ENCODE data around the gene MAN1A2.
"Not testable (repeated sequence)": the region's sequence is repeated elsewhere in the genome, so short reads cannot be mapped to it uniquely, and the experiment has no call there.

Gene MAN1A2

GRCh38 chr1:117367046-117368025 is at the start of gene MAN1A2:
Gene MAN1A2, plus strand, starts transcription at chr1:117367449. Its CDS starts 735 bp downstream, at chr1:117368184.
- peak within 1 kb of the TSS; percentile 95 for H3K27ac ChIP-seq
- TF ChIP-seq CTCF (IDR thresholded peaks at IDR 0.05) (no peak), ZFX (IDR thresholded peaks at IDR 0.05; ENCODE audit: borderline replicate concordance) (no peak)

- H3K27ac ChIP-seq = no peak overlapping the region
- no peak for TF ChIP-seq ZFX (IDR thresholded peaks at IDR 0.05; ENCODE audit: borderline replicate concordance)
- no peak for TF ChIP-seq CTCF (IDR thresholded peaks at IDR 0.05)
These were observed 49.2 kb upstream of the MAN1A2 start for GRCh38 chr1:117318011-117318410.

GRCh38 chr1:117318426-117318825 is 48.8 kb upstream of the MAN1A2 start:
- H3K27ac ChIP-seq = no peak overlapping the region
- no peak for TF ChIP-seq ZFX (IDR thresholded peaks at IDR 0.05; ENCODE audit: borderline replicate concordance)
- TF ChIP-seq CTCF (IDR thresholded peaks at IDR 0.05) = no peak

GRCh38 chr1:117320515-117320914 is 46.7 kb upstream of the MAN1A2 start:
- no peak overlapping the region for H3K27ac ChIP-seq
- TF ChIP-seq ZFX (IDR thresholded peaks at IDR 0.05; ENCODE audit: borderline replicate concordance) = no peak
- TF ChIP-seq CTCF (IDR thresholded peaks at IDR 0.05) = no peak

- TF ChIP-seq CTCF (IDR thresholded peaks at IDR 0.05) (no peak), ZFX (IDR thresholded peaks at IDR 0.05; ENCODE audit: borderline replicate concordance) (no peak)
- no peak overlapping the region for H3K27ac ChIP-seq
These were observed 45.3 kb upstream of the MAN1A2 start for GRCh38 chr1:117321680-117322609.

- TF ChIP-seq ZFX (IDR thresholded peaks at IDR 0.05; ENCODE audit: borderline replicate concordance) (no peak), CTCF (IDR thresholded peaks at IDR 0.05) (no peak)
- H3K27ac ChIP-seq = no peak overlapping the region
These were observed 42.9 kb upstream of the MAN1A2 start for GRCh38 chr1:117324357-117324756.

- H3K27ac ChIP-seq = not testable (repeated sequence)
These were observed 41.2 kb upstream of the MAN1A2 start for GRCh38 chr1:117326035-117326434.
